Parathyroid adenoma (tissue), 2 donors: ENCODE results near the gene TOP3B.

ENCODE experiments used
- H2AFZ ChIP-seq: fragments of 300-600 bp; sonication (generic); one replicate; pipeline ENCODE4 v1.7.0; 2017; ENCODE audit warnings: antibody characterized with exemption, mild to moderate bottlenecking
- H3K27ac ChIP-seq: fragments of 300-600 bp; sonication (generic); one replicate; pipeline ENCODE4 v1.7.0; 2017
- H3K27me3 ChIP-seq: fragments of 300-600 bp; sonication (generic); one replicate; pipeline ENCODE4 v1.7.0; 2017; ENCODE audit warnings: low read length; ENCODE audit not compliant: control insufficient read depth, insufficient read depth
- H3K36me3 ChIP-seq: fragments of 300-600 bp; sonication (generic); one replicate; pipeline ENCODE4 v1.7.0; 2017; ENCODE audit warnings: low read length; ENCODE audit not compliant: control insufficient read depth, insufficient read depth
- H3K4me1 ChIP-seq: fragments of 300-600 bp; sonication (generic); one replicate; pipeline ENCODE4 v1.7.0; 2017; ENCODE audit warnings: control low read depth
- H3K4me2 ChIP-seq: fragments of 300-600 bp; sonication (generic); one replicate; pipeline ENCODE4 v1.7.0; 2017; ENCODE audit warnings: low read length
- H3K4me3 ChIP-seq: fragments of 300-600 bp; sonication (generic); one replicate; pipeline ENCODE4 v1.7.0; 2017; ENCODE audit warnings: low read depth, low read length
- H3K79me2 ChIP-seq: fragments of 300-600 bp; sonication (generic); one replicate; pipeline ENCODE4 v1.7.0; 2017; ENCODE audit warnings: control low read depth
- H3K9ac ChIP-seq: fragments of 300-600 bp; sonication (generic); one replicate; pipeline ENCODE4 v1.7.0; 2017; ENCODE audit warnings: mild to moderate bottlenecking
- H3K9me3 ChIP-seq: fragments of 300-600 bp; sonication (generic); one replicate; pipeline ENCODE4 v1.7.0; 2017; ENCODE audit warnings: low read length; ENCODE audit not compliant: control insufficient read depth
- TF ChIP-seq, protein P1 (sequence below): fragments of 300-600 bp; sonication (generic); IDR thresholded peaks from one replicate; pipeline ENCODE4 v1.7.0; 2017; ENCODE audit warnings: antibody characterized with exemption, mild to moderate bottlenecking
- donor health status: primary hyperparathyroidism.

Gene TOP3B

DNA sequence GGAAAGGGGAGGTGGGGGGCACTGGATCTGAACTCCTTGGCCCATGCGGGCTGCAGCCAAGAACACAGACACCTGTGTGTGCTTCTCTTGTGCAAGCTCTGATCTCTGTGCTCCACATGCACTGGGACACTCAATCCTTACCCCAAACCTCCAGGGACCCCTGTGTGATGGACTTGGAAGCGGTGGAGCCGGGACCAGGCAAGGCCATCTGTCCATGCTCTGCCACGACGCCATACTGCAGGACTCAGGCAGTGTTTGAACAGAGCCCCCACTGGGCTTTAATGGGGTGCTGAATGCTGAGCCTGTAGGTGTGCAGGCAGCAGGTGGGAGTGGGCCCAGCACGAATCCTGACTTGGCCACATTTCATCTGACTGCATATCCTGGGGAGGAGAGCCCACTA lies 53.3 kb downstream of the TOP3B start:
- Histone ChIP-seq H3K36me3 (no peaks in the 10 kb centered on the region), H3K27me3 (no peaks in the 10 kb centered on the region), H3K9me3 (no peaks in the 10 kb centered on the region), H3K79me2 (no peaks in the 10 kb centered on the region), H3K4me2 (no peak overlapping the region), H3K4me1 (no peaks in the 10 kb centered on the region), H3K27ac (no peak overlapping the region), H3K4me3 (no peak overlapping the region), H3K9ac (no peak overlapping the region), H2AFZ (no peak overlapping the region)
- TF ChIP-seq, protein P1, sequence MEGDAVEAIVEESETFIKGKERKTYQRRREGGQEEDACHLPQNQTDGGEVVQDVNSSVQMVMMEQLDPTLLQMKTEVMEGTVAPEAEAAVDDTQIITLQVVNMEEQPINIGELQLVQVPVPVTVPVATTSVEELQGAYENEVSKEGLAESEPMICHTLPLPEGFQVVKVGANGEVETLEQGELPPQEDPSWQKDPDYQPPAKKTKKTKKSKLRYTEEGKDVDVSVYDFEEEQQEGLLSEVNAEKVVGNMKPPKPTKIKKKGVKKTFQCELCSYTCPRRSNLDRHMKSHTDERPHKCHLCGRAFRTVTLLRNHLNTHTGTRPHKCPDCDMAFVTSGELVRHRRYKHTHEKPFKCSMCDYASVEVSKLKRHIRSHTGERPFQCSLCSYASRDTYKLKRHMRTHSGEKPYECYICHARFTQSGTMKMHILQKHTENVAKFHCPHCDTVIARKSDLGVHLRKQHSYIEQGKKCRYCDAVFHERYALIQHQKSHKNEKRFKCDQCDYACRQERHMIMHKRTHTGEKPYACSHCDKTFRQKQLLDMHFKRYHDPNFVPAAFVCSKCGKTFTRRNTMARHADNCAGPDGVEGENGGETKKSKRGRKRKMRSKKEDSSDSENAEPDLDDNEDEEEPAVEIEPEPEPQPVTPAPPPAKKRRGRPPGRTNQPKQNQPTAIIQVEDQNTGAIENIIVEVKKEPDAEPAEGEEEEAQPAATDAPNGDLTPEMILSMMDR, result no peak

DNA sequence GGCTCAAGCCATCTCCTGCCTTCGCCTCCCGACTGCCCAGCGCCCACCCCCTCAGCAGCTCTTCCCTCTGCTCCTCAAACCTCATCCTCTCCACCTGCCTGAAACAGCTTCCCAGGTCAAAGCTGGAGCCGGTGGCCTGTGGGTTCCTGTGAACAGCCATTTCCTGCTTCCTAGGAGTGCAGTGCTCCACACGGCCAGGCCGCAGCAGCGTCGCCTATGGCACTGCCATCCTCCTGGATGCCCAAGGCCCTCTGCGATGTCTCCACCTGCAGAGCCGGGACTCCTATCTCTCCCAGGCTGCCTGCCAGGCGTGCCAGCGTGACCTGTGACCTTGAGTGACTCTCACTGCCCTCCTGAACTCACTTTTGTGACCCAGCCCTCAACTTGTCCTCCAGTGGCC lies 54.5 kb downstream of the TOP3B start:
- Histone ChIP-seq H3K36me3 (no peaks in the 10 kb centered on the region), H3K9ac (no peak overlapping the region), H3K4me1 (no peaks in the 10 kb centered on the region), H3K79me2 (no peaks in the 10 kb centered on the region), H2AFZ (no peak overlapping the region), H3K27ac (no peak overlapping the region), H3K4me3 (no peak overlapping the region), H3K9me3 (no peaks in the 10 kb centered on the region), H3K27me3 (no peaks in the 10 kb centered on the region), H3K4me2 (no peak overlapping the region)
- TF ChIP-seq, protein P1, result no peak

DNA sequence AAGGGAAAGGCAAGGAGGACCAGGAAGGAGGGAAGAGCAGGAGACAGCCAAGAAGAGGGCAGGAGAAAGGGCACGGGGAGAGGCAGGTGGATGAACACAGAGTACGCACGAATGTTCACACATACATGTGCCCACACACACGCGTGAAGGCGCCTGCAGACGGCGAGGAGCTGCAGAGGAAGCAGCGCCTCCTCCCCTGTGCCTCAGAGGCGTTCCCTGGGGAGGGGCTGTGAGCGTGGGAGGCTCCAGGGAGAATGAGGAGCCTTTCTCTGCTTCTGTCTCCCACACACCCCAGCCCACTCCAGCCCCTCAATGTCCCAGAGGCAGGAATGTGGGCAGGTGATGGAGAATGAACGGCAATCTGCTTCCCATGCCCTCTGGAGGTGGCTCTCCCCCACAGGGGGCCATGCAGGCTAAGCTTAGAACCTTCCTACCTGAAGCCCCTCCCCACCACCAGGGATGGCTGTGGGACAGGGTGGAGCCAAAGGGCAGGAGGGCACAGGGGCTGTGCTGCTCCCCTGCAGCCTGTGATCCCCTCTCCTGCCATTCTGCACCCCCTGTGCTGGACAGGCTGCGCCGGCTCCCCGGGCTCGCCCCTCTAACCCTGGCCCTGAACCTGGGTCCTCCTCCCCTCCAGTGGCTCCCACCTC lies 55.3 kb downstream of the TOP3B start:
- H3K4me3 ChIP-seq, result no peak overlapping the region
- H3K4me1 ChIP-seq, result no peaks in the 10 kb centered on the region
- H3K27me3 ChIP-seq, result no peaks in the 10 kb centered on the region
- no peak overlapping the region for H3K9ac ChIP-seq
- H3K36me3 ChIP-seq, result no peaks in the 10 kb centered on the region
- TF ChIP-seq, protein P1, result no peak
- no peaks in the 10 kb centered on the region for H3K79me2 ChIP-seq
- no peak overlapping the region for H3K27ac ChIP-seq
- H2AFZ ChIP-seq, result no peak overlapping the region
- no peaks in the 10 kb centered on the region for H3K9me3 ChIP-seq
- no peak overlapping the region for H3K4me2 ChIP-seq

DNA sequence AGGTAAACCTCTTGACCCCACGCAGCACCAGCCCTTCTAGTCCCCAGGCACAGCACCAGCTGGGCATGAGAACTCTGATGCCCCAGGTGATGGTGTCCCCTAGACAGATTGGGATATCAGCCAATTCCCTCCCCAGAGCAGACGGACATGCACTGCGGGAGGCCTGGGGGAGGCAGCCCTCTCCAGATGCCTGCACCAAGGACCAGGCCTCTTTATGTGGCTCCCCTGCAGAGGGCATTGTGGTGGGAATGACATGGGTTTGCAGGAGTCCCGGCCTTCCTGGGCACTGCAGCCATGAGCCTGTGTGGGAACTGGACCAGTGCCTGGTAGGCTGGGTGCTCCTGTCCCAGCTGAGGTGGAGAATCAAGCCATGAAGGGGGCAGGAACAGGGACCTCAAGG lies 55.9 kb downstream of the TOP3B start:
- no peaks in the 10 kb centered on the region for H3K36me3 ChIP-seq
- H3K4me3 ChIP-seq, result no peak overlapping the region
- H3K4me2 ChIP-seq, result no peak overlapping the region
- H3K27ac ChIP-seq, result no peak overlapping the region
- H3K4me1 ChIP-seq, result no peaks in the 10 kb centered on the region
- TF ChIP-seq, protein P1, result no peak
- no peak overlapping the region for H3K9ac ChIP-seq
- H3K9me3 ChIP-seq, result no peaks in the 10 kb centered on the region
- no peaks in the 10 kb centered on the region for H3K79me2 ChIP-seq
- H2AFZ ChIP-seq, result no peak overlapping the region
- H3K27me3 ChIP-seq, result no peaks in the 10 kb centered on the region

DNA sequence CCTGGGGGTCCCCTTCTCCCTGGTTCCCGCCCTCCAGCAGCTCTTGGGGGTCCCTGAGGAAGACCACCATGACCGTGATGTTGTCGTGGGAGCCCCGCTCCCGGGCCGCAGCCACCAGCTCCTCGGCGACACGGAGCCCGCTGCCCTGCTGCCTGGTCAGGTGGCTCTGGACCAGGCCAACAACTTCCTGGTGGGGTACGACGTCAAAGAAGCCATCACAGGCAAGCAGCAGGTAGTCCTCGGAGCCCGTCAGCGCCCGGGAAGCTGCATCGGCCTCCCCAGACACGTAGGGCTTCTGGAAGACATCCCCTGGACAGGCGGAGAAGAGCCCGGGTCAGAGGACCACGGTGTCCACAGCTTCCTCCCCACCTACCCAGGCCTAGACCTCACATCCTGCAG lies 59.4 kb downstream of the TOP3B start:
- Histone ChIP-seq H3K27me3 (no peaks in the 10 kb centered on the region), H3K36me3 (no peaks in the 10 kb centered on the region), H2AFZ (no peak overlapping the region), H3K4me1 (no peaks in the 10 kb centered on the region), H3K9ac (no peak overlapping the region), H3K4me3 (no peak overlapping the region), H3K27ac (no peak overlapping the region), H3K4me2 (no peak overlapping the region), H3K79me2 (no peaks in the 10 kb centered on the region), H3K9me3 (no peaks in the 10 kb centered on the region)
- TF ChIP-seq, protein P1, result no peak
